ENCODE data around the gene GNAS. TPM values are rescaled to one million over a fixed set of nuclear protein-coding genes. Genes with fewer than 3 reads are reported as not detected.
A peak's percentile ranks its signal among the peaks of the same experiment; 100 is the strongest.

GNAS gene
- total RNA-seq, 1 experiment from 2014 or later, result 1,255 TPM

DNA sequence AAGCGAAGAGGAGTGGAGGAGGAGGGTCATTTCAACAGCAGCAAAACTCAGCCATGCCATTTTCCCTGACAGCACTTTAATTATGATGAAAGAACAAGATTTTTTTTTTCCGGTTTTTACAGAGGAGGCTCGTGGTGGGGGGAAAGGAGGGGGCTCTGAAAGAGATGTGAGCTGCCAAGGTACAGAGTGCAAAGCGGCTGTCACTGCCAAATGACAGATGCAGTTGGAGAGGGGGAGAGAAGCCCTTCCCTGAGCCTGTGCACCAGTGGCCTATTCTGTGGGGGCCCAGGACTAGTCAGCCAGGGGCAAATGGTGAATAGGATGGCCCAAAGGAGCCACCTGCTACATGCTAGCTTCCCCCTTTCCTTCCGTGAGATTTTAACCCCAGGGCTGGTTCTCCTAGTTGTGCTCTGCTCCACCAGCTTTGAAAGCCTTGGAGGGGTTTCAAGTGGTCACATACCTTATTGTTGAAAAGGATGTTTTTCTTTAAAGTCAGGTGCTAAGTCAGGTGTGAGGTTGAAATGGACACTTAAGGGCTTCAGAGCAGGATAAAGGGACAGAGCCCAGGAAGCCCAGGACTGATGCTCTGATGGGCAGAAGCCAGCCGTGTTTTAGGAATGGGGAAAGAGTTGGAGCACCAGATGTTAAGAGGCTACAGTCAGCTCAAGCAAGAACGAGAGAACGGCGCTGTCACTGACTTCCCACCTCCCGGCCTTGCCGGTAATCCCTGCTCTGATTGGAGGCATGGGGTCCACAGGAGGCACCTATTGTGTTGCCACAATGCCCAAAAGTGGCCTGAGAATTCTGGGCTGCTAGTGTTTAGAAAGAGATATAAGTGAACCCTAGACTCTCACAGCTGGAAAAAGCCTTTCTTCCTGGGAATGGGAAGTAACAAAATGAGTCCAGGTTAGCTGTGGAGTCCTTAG is 24.8 kb downstream of the GNAS start:
- DNase-seq (ENCODE audit: extremely low read depth, low read depth), result no peak

DNA sequence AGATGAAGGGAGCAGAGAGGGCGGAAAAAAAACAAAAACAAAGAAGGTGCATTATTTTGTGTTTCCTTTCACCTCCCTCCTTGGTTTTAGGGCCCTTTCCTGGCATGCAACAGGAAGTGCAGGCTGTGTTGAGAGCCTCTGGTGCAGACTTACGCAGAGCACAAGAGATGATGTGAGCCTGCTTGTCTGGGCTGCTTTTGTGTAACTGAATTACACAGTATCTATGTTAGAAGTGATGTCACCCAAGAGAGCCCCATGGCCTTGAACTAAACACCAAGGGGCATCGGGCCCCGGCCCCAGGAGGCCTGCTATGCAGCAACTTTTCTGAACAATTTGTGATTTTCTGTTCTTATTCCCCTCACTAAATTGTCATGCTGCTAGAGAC is 25.5 kb downstream of the GNAS start:
- DNase-seq (ENCODE audit: extremely low read depth, low read depth), result no peak

DNA sequence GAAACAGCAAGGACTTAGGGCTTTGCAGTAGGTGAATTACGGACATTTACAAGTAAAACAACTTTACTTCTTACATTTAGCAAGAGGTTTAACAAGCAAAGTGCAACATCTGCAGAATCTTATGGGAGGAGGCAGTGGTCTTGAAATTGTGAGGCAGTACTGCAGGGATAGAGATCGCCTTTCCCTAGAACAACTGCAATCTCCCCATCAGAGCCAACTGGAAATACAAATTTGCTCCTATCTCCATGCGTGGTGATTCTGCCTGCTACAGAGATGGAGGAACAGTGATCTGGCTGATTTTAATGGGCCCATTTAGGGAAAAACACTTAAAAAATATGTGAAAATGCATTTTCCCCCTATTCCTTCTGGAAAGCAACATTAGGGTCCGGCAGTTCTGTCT is 25.9 kb downstream of the GNAS start:
- no peak for DNase-seq (ENCODE audit: extremely low read depth, low read depth)

DNA sequence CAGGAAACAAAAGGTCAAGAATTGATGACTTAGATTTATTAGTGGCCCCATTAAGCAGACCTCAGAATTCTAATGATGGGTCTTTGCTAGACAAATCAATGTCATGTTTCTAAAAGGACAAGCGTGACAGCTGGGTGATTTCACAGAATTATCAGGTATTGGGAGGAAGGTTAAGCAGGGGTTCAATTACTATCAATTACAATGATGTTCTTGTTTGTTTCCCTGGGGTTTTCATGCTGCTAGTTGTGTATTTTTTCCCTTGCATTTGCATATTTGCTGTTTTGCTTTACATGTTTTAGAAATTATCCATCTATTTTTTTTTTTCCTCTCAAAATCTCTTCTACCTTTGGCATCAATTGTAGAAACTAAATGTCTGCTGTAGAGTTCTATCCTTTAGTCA is 27.9 kb downstream of the GNAS start:
- no peak for DNase-seq (ENCODE audit: extremely low read depth, low read depth)

DNA sequence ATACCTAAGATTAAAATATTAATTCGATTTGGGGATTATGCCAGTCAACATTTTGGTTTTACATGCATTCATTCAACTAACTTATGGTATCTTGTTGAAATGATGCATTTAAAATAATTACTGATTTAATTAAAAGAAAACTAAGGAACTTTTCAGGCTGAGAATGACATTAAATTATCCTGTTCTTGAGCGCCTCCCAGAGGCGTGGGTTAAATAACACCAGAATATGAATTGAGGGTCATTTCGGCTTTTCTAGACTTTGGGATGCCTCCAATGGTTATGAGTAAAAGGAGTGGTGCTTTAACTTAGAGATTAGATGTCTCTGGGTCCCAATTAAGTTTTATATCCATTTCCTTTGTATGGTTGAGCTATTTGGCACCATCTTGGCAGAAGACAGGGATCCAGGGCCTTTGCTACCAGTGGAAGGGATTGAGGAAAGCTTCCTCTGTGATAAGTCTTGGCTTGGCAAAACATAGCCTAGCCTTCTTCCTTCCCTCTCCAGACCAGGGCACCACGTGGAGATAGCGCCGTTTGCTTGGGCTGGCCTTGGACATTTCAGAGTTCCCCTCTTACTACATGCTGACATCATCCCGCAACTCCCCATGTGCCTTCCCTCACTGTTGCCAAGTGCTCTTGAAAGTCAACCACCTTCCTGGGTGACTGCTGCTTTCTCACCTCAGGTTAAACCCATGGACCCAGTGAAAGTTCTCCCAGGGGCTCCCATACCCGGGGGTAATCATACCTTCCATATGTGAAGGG is 28.7 kb downstream of the GNAS start:
- no peak for DNase-seq (ENCODE audit: extremely low read depth, low read depth)

DNA sequence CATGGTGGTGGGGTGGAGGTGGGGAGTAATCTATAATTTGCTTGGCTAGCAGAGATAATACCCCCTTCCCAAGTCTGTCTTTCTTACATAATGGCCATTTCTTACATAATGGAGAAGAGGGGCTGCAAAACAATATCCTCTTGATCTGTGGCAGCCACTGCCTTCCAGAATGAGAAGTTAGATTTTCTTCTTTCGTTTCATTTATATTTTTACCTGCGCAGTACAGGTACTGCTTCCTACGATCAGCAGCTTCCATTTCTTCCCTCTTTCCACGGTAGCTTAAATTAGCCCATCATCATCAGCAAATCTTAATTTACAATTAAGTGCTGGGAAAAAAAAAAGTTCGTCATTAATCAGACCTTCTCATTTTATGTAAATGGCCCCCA is 30.2 kb downstream of the GNAS start:
- no peak for DNase-seq (ENCODE audit: extremely low read depth, low read depth)

DNA sequence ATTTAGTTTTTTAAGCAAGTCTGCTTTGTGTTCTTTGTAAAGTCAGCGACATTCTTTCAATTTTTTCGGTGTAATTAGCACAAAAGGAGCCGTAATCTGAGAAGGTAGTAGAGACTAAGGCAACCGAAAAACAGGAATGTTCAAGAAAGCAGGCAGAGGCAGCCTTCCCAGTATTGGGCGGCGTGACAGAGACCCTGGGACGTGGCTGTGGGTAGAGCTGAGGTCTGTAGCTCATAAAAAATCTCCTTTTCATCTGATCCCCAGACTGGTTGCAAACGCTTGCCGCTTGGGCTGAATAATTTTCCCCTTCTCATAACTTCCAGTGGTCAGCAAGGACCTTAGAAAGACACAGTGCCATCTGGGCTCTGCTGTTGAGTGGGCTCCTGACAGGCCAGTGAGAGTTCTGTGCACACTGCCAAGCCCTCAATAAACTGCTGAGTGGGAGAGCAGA is 30.8 kb downstream of the GNAS start:
- DNase-seq (ENCODE audit: extremely low read depth, low read depth), result no peak

DNA sequence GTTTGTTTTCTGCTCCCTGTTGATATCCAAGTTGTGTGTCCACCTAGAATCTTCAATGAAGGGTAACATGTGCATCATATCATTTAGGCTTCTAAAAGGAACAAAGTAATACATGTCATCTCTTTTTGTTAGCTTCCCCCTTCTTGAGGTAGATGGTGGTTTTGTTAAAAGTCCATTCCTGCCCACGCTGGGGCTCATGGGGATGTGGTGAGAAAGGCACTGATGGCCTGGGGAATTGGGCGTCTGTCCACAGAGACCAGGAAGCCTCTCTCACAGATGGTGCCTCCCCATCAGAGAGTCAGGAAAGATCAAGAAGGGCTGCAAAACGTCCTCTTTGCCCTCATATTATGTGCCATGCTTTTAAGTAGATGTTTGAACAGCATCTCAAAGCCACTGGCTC is 32.5 kb downstream of the GNAS start:
- no peak for DNase-seq (ENCODE audit: extremely low read depth, low read depth)

DNA sequence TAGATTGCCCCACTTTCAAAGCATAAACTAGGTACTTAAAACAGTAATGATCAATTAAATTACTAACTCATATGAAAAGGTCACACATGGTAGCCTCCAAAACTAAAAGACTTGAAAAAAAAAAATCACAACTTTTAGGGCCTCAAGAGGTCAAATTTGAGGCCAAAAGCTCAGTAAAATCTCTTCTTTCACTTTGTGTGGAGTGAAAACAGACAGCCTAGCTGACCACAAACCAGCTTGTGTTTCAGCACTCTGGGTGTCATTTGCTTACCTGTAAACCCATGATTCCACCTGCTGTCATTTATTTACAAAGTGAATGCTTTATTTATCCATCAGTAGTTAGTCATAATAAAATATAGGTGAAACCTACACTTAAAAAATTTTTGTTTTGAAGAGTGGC is 34.0 kb downstream of the GNAS start:
- no peak for DNase-seq (ENCODE audit: extremely low read depth, low read depth)

DNA sequence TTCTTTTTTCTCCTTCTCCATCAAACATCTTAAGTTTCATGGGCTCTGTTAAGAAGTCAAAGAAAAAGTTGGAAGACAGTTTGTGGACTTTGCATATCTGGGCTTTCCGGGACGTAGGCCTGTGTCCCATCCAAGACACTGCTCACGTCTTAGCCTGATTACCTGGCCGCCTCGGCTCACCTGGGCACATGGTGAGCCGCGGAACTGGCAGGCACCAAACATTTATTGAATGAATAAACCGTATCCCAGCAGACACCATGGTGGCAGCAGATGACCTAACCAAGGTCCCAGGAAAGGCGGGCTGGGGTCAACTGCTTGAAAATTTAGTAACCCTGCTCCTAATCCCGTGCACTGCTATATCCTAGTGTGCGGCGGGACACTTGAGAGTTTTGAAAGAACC is 35.6 kb downstream of the GNAS start:
- DNase-seq (ENCODE audit: extremely low read depth, low read depth), result no peak

DNA sequence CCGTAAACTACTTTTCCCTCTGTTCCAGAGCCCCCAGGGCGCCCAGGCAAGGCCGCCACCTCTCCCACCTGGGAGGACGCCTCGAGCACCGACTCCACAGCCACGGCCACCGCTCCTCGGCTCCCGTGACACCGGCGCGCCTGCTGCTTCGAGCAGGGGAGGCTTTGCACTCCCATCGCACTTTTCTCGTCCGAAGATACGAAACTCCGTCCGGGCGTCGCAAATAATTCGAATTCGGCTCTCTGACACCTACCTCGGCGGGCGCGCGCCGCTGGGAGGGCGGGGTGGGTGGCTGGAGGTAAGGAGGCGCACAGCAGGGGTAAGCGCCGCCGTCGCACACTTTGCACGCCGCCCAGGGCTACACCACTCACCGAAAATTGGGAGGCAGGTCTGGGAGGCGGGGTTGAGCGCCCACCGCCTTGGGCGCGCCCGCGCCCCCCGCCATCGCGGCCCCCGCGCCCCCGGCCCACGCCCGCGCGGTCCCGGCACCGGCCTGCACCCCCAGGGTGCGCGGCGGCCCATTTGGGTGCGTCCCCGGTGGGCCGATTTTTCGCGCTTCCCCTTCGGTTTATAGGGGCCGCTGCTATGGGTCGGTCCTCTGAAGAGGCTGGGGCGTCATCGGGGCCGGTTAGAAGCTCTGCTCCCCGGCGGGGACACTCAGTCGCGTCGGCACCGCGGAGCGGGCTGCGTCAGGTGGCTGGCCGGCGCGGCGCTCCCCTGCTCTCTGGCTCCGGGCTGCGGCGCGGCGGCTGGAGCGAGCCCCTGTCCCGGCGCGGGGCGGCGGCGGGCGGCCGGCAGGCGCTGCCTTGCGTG is 36.2 kb downstream of the GNAS start:
- DNase-seq (ENCODE audit: extremely low read depth, low read depth), result peak; percentile 83

DNA sequence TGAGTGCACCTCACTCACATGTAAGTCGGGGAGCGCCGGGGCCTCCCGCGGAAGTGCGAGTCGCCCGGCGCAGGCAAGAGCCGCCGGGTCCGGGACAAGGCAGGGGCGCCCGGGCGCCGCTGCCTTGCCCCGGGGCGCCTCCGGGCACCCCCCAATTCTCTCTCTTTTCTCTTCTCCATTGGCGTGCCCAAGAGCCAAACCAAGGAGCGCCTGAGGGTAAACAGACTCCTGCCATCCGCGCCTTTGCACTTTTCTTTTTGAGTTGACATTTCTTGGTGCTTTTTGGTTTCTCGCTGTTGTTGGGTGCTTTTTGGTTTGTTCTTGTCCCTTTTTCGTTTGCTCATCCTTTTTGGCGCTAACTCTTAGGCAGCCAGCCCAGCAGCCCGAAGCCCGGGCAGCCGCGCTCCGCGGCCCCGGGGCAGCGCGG is 36.8 kb downstream of the GNAS start:
- DNase-seq (ENCODE audit: extremely low read depth, low read depth), result no peak

DNA sequence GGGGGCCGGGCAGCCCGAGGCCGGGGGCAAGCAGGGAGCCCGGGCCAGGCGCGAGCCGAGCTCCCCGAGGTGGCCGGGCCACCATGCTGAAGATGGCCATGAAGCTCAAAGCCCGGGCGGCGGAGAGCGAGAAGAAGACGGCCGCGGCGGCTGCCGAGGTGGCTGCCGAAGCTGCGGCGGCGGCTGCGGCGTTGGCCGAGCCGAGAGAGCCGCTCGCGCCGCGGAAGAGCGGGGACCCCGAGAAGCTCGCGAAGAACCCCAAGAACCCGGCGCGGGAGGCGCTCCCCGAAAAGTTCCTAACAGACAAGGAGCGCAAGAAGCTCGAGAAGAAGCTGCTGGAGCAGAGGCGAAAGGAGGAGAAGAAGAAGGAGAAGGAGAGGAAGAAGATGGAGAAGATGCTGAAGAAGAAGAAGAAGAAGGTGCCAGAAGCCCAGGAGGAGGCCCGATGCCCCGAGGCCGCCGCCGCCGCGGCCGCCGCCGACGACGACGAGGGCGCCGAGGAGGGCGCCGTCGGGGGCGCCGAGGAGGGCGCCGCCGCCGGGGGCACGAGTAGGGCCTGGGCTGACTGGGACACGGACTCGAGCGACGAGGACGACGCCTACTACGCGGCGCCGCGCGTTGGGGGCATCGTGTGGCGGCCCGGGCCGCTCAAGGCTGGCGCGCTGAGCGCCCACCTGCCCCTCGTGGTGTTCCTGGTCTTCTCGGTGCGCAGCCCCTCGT is 37.4 kb downstream of the GNAS start:
- no peak for DNase-seq (ENCODE audit: extremely low read depth, low read depth)

DNA sequence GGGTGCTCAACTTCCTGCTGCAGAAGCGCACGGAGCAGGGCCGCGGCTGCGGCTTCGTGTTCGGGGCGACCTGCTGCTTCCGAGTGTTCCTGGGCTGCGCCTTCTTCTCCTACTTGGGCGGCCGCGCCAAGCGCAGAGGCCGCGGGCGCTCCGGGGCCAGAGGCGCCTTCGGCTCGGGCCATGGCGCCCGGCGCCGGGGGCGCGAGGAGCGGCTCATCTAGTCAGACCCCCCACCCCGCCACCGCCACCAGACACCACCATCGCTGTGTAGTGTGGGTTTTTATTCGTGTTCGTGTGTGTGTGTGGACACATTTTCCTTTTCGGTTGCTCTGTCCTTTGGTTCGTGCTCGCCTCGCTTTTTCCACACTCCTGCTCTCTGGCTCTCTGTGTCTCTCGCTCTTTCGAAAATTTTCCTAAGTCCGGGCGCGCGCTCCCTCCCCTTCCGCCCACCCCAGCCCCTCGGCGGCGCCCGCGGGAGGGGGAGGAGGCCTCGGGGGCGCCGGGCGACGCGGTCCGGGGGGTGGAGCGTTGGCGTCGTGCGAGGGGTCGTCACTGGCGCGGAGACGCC is 38.1 kb downstream of the GNAS start:
- DNase-seq (ENCODE audit: extremely low read depth, low read depth), result no peak

DNA sequence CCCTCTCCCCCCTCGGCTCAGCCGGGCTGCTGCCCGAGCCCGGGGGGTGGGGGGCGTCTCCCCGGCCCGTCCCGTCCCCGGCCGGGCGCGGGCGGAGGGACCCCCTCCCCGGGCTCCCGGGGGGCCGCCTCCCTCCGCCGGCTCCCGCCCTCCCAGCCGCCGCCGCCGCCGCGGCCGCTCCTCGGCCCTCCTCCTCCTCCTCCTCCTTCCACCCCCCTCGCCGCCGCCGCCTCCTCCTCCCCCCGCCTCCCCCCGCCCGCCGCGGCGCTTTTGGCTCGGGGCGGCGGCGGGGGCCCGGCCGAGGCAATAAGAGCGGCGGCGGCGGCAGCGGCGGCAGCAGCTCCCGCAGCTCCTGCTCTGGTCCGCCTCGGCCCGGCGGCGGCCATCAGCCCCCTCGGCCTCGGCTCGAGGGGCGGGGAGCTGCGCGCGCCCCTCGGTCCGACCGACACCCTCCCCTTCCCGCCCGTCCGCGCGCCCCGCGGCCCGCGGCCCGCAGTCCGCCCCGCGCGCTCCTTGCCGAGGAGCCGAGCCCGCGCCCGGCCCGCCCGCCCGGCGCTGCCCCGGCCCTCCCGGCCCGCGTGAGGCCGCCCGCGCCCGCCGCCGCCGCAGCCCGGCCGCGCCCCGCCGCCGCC is 38.7 kb downstream of the GNAS start:
- peak; percentile 68 for DNase-seq (ENCODE audit: extremely low read depth, low read depth)

DNA sequence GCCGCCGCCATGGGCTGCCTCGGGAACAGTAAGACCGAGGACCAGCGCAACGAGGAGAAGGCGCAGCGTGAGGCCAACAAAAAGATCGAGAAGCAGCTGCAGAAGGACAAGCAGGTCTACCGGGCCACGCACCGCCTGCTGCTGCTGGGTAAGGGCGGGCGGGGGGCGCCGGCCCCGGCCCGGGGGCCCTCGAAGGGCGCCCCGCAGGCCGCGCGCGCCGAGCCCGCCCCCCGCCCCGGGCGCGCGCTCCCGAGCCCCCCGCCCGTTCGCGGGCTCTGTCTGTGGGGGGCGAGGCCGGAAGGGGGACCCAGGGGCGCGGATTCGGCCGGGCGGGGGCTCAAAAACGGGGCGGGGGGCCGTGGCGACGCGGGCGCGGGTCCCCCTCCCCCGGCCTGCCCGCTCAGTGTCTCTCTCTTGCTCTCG is 39.2 kb downstream of the GNAS start:
- no peak for DNase-seq (ENCODE audit: extremely low read depth, low read depth)

DNA sequence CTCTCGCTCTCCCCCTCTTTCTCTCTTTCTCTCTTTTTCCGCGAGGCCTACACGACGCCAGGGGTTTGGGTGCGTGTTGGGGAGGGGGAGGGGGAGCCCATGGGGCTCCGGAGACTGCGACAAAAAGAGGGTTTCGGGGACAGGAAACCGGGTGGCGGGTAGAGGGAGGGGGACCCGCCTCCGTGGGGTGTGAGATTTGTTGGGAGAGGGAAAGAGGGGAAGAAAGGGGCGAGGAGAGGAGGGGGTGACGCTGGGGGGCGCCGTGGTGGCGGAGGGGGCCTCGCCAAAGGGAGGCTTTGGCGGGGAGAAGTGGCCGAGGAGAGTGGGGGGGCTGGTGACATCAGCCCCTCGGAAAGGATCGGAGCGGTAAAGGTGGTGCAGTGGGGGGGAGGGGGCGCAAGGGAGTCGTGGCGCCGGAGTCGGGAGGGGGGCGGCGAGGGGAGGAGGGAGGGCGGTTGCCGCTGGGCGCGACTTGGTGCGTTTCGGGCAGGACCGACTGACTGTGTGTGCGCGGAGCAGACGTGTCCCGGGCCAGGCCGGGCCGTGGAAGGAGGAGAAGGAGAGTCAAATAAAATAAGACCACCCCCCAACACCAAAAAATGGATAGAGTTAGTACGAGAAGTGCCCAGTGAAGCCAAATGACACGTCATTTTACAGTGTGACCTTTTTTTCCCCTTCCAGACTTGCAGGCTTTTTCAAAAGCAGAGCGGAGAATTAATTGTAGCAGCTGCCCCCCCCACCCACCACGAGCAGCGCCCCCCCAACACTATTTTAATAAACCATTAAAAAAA is 39.8 kb downstream of the GNAS start:
- DNase-seq (ENCODE audit: extremely low read depth, low read depth), result no peak

DNA sequence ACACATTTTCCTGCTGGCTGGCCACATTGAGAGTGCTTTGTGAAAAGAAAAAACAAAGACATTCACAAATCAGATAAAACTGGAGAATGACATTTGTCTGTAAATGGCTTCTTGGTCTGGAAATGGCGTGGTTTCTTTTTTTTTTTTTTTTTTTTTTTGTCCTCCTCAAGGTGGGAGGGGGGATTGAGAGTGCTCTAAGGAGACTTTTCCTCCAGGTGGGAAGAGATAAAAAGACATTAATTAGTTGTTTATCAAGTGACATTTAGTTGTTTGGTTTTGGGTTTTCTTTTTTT is 40.4 kb downstream of the GNAS start:
- DNase-seq (ENCODE audit: extremely low read depth, low read depth), result no peak
